Stimulated activated CD4-positive, alpha-beta T cell treated with anti-CD3 and anti-CD28 coated beads, TNF-alpha, amount 100 ng/mL, for 4 hours (primary cell): ENCODE data around the gene DNAJB11.
"Not testable (repeated sequence)": the region's sequence is repeated elsewhere in the genome, so short reads cannot be mapped to it uniquely, and the experiment has no call there.

Source experiments
- DNase-seq, 3 experiments: peaks; one replicate each; pipeline ENCODE4 v3.0.0-alpha.2; 2020; ENCODE audit warnings: low read depth in 3 of 3

DNAJB11 gene

GRCh38 chr3:186617036-186617946 lies 46.8 kb downstream of the DNAJB11 start:
- DNase-seq: peak; percentile 66 to 76 (median 67)

GRCh38 chr3:186618318-186618938 lies 47.9 kb downstream of the DNAJB11 start:
- no peak for DNase-seq

GRCh38 chr3:186619787-186620212 lies 49.3 kb downstream of the DNAJB11 start:
- DNase-seq: no peak

GRCh38 chr3:186620213-186621092 lies 49.9 kb downstream of the DNAJB11 start:
- no peak for DNase-seq

- DNase-seq: no peak
These were observed 51.6 kb downstream of the DNAJB11 start for GRCh38 chr3:186621894-186622650.

GRCh38 chr3:186622651-186623310 lies 52.3 kb downstream of the DNAJB11 start:
- no peak for DNase-seq

- DNase-seq: no peak
These were observed 54.1 kb downstream of the DNAJB11 start for GRCh38 chr3:186624598-186624997.

GRCh38 chr3:186625600-186626042 lies 55.1 kb downstream of the DNAJB11 start:
- DNase-seq: no peak

GRCh38 chr3:186626254-186626847 lies 55.8 kb downstream of the DNAJB11 start:
- DNase-seq: no peak

GRCh38 chr3:186627852-186628414 lies 57.4 kb downstream of the DNAJB11 start:
- DNase-seq: no peak

- DNase-seq: no peak
These were observed 58.2 kb downstream of the DNAJB11 start for GRCh38 chr3:186628756-186629155.

- no peak for DNase-seq
These were observed 60.6 kb downstream of the DNAJB11 start for GRCh38 chr3:186630950-186631641.

GRCh38 chr3:186633481-186633880 lies 63.0 kb downstream of the DNAJB11 start:
- DNase-seq: no peak

GRCh38 chr3:186634207-186634606 lies 63.7 kb downstream of the DNAJB11 start:
- not testable (repeated sequence) for DNase-seq
